SK-N-MC (cell line): ENCODE results near the gene CDC73.
"Not testable (repeated sequence)": the region's sequence is repeated elsewhere in the genome, so short reads cannot be mapped to it uniquely, and the experiment has no call there.

Source experiments
- DNase-seq: peaks from one replicate; pipeline ENCODE4 v3.0.0-alpha.2; 2011; ENCODE audit warnings: low read depth, low spot score
- H3K27ac ChIP-seq: fragments of 200-600 bp; sonication (generic); 2 replicates; pipeline ENCODE4 v1.5.1; 2016; ENCODE audit warnings: mixed run types
- H3K36me3 ChIP-seq: fragments of 200-600 bp; sonication (generic); 2 replicates; pipeline ENCODE4 v1.6.1; 2017; ENCODE audit warnings: antibody characterized with exemption, low read length, mixed read lengths; ENCODE audit not compliant: insufficient read depth
- H3K4me3 ChIP-seq: fragments of 200-600 bp; sonication (generic); 2 replicates; pipeline ENCODE4 v1.5.1; 2016
- H3K9ac ChIP-seq: fragments of 200-600 bp; sonication (generic); 2 replicates; pipeline ENCODE4 v1.8.0; 2017; ENCODE audit warnings: mixed run types, mixed read lengths; ENCODE audit not compliant: insufficient read length
- H3K9me3 ChIP-seq: fragments of 200-600 bp; sonication (generic); 2 replicates; pipeline ENCODE4 v1.6.1; 2017; ENCODE audit warnings: low read depth, mild to moderate bottlenecking, antibody characterized with exemption, low read length, moderate library complexity, mixed read lengths
- EZH2 ChIP-seq: fragments of 200-600 bp; sonication (generic); IDR thresholded peaks from one replicate; pipeline ENCODE4 v1.6.1; 2017; ENCODE audit warnings: antibody characterized with exemption
- FOXP2 ChIP-seq: optimal IDR thresholded peaks from 2 replicates; pipeline ENCODE3; 2011; ENCODE audit warnings: mild to moderate bottlenecking, moderate library complexity; ENCODE audit not compliant: insufficient read depth; ENCODE audit errors: extremely low read length, control extremely low read depth
- POLR2AphosphoS5 ChIP-seq: IDR thresholded peaks from 2 replicates; pipeline ENCODE4 v1.6.1; 2012; ENCODE audit warnings: mild to moderate bottlenecking, low read depth, low read length, borderline replicate concordance

The CDC73 gene

GRCh38 chr1:193181985-193182384, 60.2 kb downstream of the CDC73 start:
- TF ChIP-seq EZH2 (no peak), FOXP2 (no peak), POLR2AphosphoS5 (no peak)
- Histone ChIP-seq H3K9me3 (no peaks in the 10 kb centered on the region), H3K36me3 (no peaks in the 10 kb centered on the region), H3K27ac (no peak overlapping the region), H3K4me3 (no peak overlapping the region), H3K9ac (no peak overlapping the region)
- no peak for DNase-seq

- Histone ChIP-seq H3K4me3 (no peak overlapping the region), H3K9ac (peak overlapping the region; percentile 40), H3K9me3 (no peaks in the 10 kb centered on the region), H3K36me3 (no peaks in the 10 kb centered on the region), H3K27ac (0 out of 2 replicates have a peak overlapping the region, but pooled peaks have one; percentile 52)
- TF ChIP-seq EZH2 (no peak), FOXP2 (no peak), POLR2AphosphoS5 (no peak)
- peak; percentile 71 for DNase-seq
Measured at GRCh38 chr1:193183019-193183627, 61.3 kb downstream of the CDC73 start.

GRCh38 chr1:193184776-193185175, 62.9 kb downstream of the CDC73 start:
- Histone ChIP-seq H3K36me3 (no peaks in the 10 kb centered on the region), H3K27ac (no peak overlapping the region), H3K9me3 (no peaks in the 10 kb centered on the region), H3K4me3 (no peak overlapping the region), H3K9ac (no peak overlapping the region)
- DNase-seq: no peak
- TF ChIP-seq EZH2 (no peak), FOXP2 (no peak), POLR2AphosphoS5 (no peak)

- H3K36me3 ChIP-seq: no peaks in the 10 kb centered on the region
- no peak overlapping the region for H3K4me3 ChIP-seq
- DNase-seq: no peak
- TF ChIP-seq EZH2 (no peak), POLR2AphosphoS5 (no peak), FOXP2 (no peak)
- no peak overlapping the region for H3K27ac ChIP-seq
- no peaks in the 10 kb centered on the region for H3K9me3 ChIP-seq
- no peak overlapping the region for H3K9ac ChIP-seq
Measured at GRCh38 chr1:193185211-193185610, 63.4 kb downstream of the CDC73 start.

GRCh38 chr1:193185901-193186731, 64.3 kb downstream of the CDC73 start, which contains the start of gene B3GALT2:
Gene B3GALT2 (minus strand): TSS chr1:193186613. CDS start chr1:193181562, 5,051 bp downstream.
- TF ChIP-seq EZH2 (no peak), POLR2AphosphoS5 (no peak), FOXP2 (no peak)
- DNase-seq: no peak
- Histone ChIP-seq H3K4me3 (peak within 1 kb of the TSS; percentile 43), H3K9ac (no peak within 1 kb of the TSS), H3K27ac (peak within 1 kb of the TSS; percentile 28; the same call in 1 of the 2 replicates), H3K9me3 (no peaks in the 10 kb centered on the region), H3K36me3 (no peaks in the 10 kb centered on the region)

- no peak for TF ChIP-seq FOXP2
- TF ChIP-seq EZH2: no peak
- no peak for TF ChIP-seq POLR2AphosphoS5
- DNase-seq: no peak
- Histone ChIP-seq H3K27ac (no peak overlapping the region), H3K4me3 (no peak overlapping the region; the same call in 1 of the 2 replicates), H3K36me3 (peaks cover under 1% of the 10 kb centered on the region; the same call in 1 of the 2 replicates), H3K9me3 (no peaks in the 10 kb centered on the region), H3K9ac (no peak overlapping the region)
Measured at GRCh38 chr1:193187114-193187513, 65.3 kb downstream of the CDC73 start.

GRCh38 chr1:193188915-193189314, 67.1 kb downstream of the CDC73 start:
- H3K9ac ChIP-seq, H3K9me3 ChIP-seq, H3K4me3 ChIP-seq, H3K27ac ChIP-seq, H3K36me3 ChIP-seq, DNase-seq: not testable (repeated sequence)

- Histone ChIP-seq H3K9ac (no peak overlapping the region), H3K4me3 (no peak overlapping the region), H3K27ac (no peak overlapping the region), H3K36me3 (peaks cover 10% of the 10 kb centered on the region), H3K9me3 (no peaks in the 10 kb centered on the region)
- no peak for TF ChIP-seq EZH2
- TF ChIP-seq FOXP2: no peak
- no peak for TF ChIP-seq POLR2AphosphoS5
- DNase-seq: no peak
Measured at GRCh38 chr1:193189442-193190095, 67.7 kb downstream of the CDC73 start.
